Spleen (tissue), 11 donors: ENCODE data around the gene FUT9. TPM values are rescaled to one million over a fixed set of nuclear protein-coding genes. Genes with fewer than 3 reads are reported as not detected.
A peak's percentile ranks its signal among the peaks of the same experiment; 100 is the strongest.

Source experiments
- DNase-seq: peaks from one replicate; pipeline ENCODE4 v3.0.0-alpha.2; 2020
- H3K27ac ChIP-seq, 8 donors: fragments of 200-600 bp; sonication (generic) in 7 of 8; 1 replicate in 4 of 8; 2 replicates in 4 of 8; pipeline versions ENCODE4 v1.5.0 to v1.8.0; 2016 to 2021; ENCODE audit warnings: inconsistent platforms in 4 of 8, mild to moderate bottlenecking in 4 of 8, moderate library complexity in 1 of 8
- H3K27me3 ChIP-seq, 7 donors: fragments of 200-600 bp; sonication (generic) in 6 of 7; replicated peaks in 1 of 7; 1 replicate in 4 of 7; 2 replicates in 3 of 7; pipeline versions ENCODE4 v1.5.0 to v1.8.0; 2016 to 2021; ENCODE audit warnings: inconsistent platforms in 3 of 7, mild to moderate bottlenecking in 1 of 7
- H3K36me3 ChIP-seq, 6 donors: fragments of 200-600 bp; sonication (generic) in 5 of 6; 1 replicate in 4 of 6; 2 replicates in 2 of 6; pipeline versions ENCODE4 v1.5.0 to v1.8.0; 2016 to 2021; ENCODE audit warnings: inconsistent platforms in 2 of 6
- H3K4me1 ChIP-seq, 6 donors: fragments of 200-600 bp; sonication (generic) in 5 of 6; 1 replicate in 3 of 6; 2 replicates in 3 of 6; pipeline versions ENCODE4 v1.5.0 to v1.8.0; 2016 to 2021; ENCODE audit warnings: inconsistent platforms in 3 of 6
- H3K4me3 ChIP-seq, 8 donors: fragments of 200-600 bp; sonication (generic) in 7 of 8; 1 replicate in 4 of 8; 2 replicates in 4 of 8; pipeline versions ENCODE4 v1.5.0 to v1.8.0; 2016 to 2021; ENCODE audit warnings: inconsistent platforms in 4 of 8, mild to moderate bottlenecking in 4 of 8, moderate library complexity in 2 of 8
- H3K9me3 ChIP-seq, 8 donors: fragments of 200-600 bp; sonication (generic) in 7 of 8; 1 replicate in 4 of 8; 2 replicates in 4 of 8; pipeline versions ENCODE4 v1.5.0 to v1.8.0; 2016 to 2021; ENCODE audit warnings: inconsistent platforms in 4 of 8
- POLR2A ChIP-seq, 3 donors: fragments of 450-650 bp; IDR thresholded peaks; one replicate each; pipeline ENCODE4 v1.5.1; 2017; ENCODE audit warnings: antibody characterized with exemption in 3 of 3, mild to moderate bottlenecking in 1 of 3
- POLR2AphosphoS5 ChIP-seq, 3 donors: sonication (generic); formaldehyde crosslinking; IDR thresholded peaks; one replicate each; pipeline ENCODE4 v1.5.1; 2017; ENCODE audit warnings: antibody characterized with exemption in 3 of 3
- WGBS, 5 donors: extraction: QIAGEN DNeasy Blood & Tissue Kit in 3 of 5; methylation state at CpG; one replicate each; pipeline versions ENCODE4 v1.1.5 to v1.1.7; 2013 to 2018; 5-methylcytosine and 5-hydroxymethylcytosine counted together
- intact Hi-C: fragments of 100-400 bp; cut with DNase I; formaldehyde crosslinking; loops from one replicate; pipeline ENCODE4 v1.15.0; 2023; ENCODE audit warnings: low total_unique reads
- polyA plus RNA-seq, 3 donors: library from polyadenylated mRNA; stranded (reverse); fragments of 200-250 nt; gene quantifications; one replicate each; pipeline ENCODE4 v1.2.1, GENCODE V29; 2013
- total RNA-seq, 7 donors: library from RNA; depleted of rRNA in 3 of 7; stranded (reverse); fragments of >200 nt in 3 of 7; fragmentation: NEBNext Ultra II Directional in 4 of 7; extraction: Animal tissue kit (Norgen Biotek cat#: 25700) in 4 of 7; gene quantifications; one replicate each; pipeline versions ENCODE4 v1.1.0 to v1.2.1, GENCODE V29; 2016 to 2021
- TF ChIP-seq, protein P1 (sequence below), 11 experiments: fragments of 200-600 bp in 7 of 11; fragments of 450-650 bp in 4 of 11; sonication (generic) in 4 of 11; IDR thresholded peaks in 8 of 11; conservative IDR thresholded peaks in 3 of 11; 1 replicate in 7 of 11; 2 replicates in 4 of 11; pipeline versions ENCODE4 v1.4.0 to v1.8.0; 2016 to 2021; ENCODE audit warnings: antibody characterized with exemption in 11 of 11, inconsistent platforms in 4 of 11, mild to moderate bottlenecking in 1 of 11
- donor health status: healthy with polysubstance abuse.
- donor health status: DM: no; HTN: no; CAD: no; lungs with moderate emphysema.
- donor health status: DM: no; HTN: no; CAD: no.
- donor health status: Bipolar disorder and iron deficiency.
- donor health status: healthy.
- donor health status: DM: no; HTN: no; CAD: no.
- donor health status: DM: yes; HTN: yes; CAD: no.

Gene FUT9
- total and polyA plus RNA-seq, 10 donors: under 0.01 TPM; not detected in 9

- no peak for TF ChIP-seq POLR2A (IDR thresholded peaks at IDR 0.05)
- TF ChIP-seq, protein P1, sequence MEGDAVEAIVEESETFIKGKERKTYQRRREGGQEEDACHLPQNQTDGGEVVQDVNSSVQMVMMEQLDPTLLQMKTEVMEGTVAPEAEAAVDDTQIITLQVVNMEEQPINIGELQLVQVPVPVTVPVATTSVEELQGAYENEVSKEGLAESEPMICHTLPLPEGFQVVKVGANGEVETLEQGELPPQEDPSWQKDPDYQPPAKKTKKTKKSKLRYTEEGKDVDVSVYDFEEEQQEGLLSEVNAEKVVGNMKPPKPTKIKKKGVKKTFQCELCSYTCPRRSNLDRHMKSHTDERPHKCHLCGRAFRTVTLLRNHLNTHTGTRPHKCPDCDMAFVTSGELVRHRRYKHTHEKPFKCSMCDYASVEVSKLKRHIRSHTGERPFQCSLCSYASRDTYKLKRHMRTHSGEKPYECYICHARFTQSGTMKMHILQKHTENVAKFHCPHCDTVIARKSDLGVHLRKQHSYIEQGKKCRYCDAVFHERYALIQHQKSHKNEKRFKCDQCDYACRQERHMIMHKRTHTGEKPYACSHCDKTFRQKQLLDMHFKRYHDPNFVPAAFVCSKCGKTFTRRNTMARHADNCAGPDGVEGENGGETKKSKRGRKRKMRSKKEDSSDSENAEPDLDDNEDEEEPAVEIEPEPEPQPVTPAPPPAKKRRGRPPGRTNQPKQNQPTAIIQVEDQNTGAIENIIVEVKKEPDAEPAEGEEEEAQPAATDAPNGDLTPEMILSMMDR (IDR thresholded peaks at IDR 0.05 in 8 of 11, conservative IDR thresholded peaks at IDR 0.05 in 3 of 11): no peak
- WGBS, 5 donors: 83 to 95% (median 90%) methylated on average over 3 to 5 of the region's 5 CpGs
- Histone ChIP-seq H3K4me3 (no peak overlapping the region), H3K27me3 (no peaks in the 10 kb centered on the region), H3K27ac (no peak overlapping the region), H3K4me1 (no peaks in the 10 kb centered on the region), H3K36me3 (no peaks in the 10 kb centered on the region), H3K9me3 (peaks cover 3 to 44% (median 30%) of the 10 kb centered on the region in 8 donors)
- DNase-seq: peak; percentile 63
- intact Hi-C loops: no loop called here
These were observed 23.9 kb upstream of the FUT9 start for GRCh38 chr6:95991906-95992305.

DNA sequence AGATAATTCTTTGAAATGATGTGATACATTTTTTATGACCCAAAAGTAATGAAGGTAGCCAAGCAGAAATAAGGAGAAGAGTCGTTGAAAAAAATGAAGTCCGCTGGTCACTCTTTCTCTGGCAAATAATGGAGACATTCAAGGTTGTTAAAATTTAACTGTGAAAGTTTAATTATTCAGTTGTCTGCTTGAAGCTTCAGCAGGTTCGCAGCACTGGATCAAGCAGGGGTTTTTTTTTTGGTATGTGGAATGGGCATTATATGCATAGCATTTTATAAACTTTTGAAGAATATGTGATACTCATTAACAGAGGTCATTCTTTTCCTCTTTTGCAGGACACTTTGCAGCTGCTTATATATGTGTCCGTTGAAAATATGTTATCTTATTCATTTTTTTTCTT is 21.6 kb upstream of the FUT9 start:
- DNase-seq: no peak
- 72 to 80% (median 74%) methylated on average over 4 of the region's 4 CpGs for WGBS, 5 donors
- intact Hi-C loops: no loop called here
- H3K36me3 ChIP-seq: no peaks in the 10 kb centered on the region
- TF ChIP-seq POLR2A (IDR thresholded peaks at IDR 0.05) (no peak), POLR2AphosphoS5 (IDR thresholded peaks at IDR 0.05) (no peak)
- TF ChIP-seq, protein P1 (IDR thresholded peaks at IDR 0.05 in 8 of 11, conservative IDR thresholded peaks at IDR 0.05 in 3 of 11): no peak
- H3K4me1 ChIP-seq: no peaks in the 10 kb centered on the region
- peaks cover 3 to 42% (median 25%) of the 10 kb centered on the region in 8 donors for H3K9me3 ChIP-seq
- no peaks in the 10 kb centered on the region for H3K27me3 ChIP-seq
- no peak overlapping the region for H3K27ac ChIP-seq
- no peak overlapping the region for H3K4me3 ChIP-seq

DNA sequence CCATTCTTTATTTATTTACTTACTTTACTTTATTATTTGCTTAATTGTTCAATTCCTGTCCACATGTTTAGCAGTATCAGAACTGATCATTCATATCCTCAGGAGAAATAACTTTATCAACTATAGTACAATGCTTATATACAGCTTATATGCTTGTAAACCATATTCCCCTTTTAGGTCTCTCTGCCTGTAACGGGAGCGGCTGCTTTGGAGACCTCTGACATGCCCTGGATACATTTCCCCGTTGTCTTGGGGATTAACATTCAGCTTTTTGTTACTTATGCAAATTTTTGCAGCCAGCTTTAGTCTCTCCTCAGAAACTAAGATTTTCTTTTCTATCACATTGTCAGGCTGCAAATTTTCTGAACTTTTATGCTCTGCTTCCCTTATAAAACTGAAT is 17.6 kb upstream of the FUT9 start:
- H3K4me3 ChIP-seq: no peak overlapping the region
- TF ChIP-seq POLR2A (IDR thresholded peaks at IDR 0.05): no peak
- TF ChIP-seq POLR2AphosphoS5 (IDR thresholded peaks at IDR 0.05): no peak
- TF ChIP-seq, protein P1 (IDR thresholded peaks at IDR 0.05 in 8 of 11, conservative IDR thresholded peaks at IDR 0.05 in 3 of 11): no peak
- WGBS, 5 donors: 59 to 69% (median 63%) methylated on average over 3 of the region's 3 CpGs
- no peaks in the 10 kb centered on the region for H3K4me1 ChIP-seq
- H3K9me3 ChIP-seq: peaks cover 0 to 19% (median 3%) of the 10 kb centered on the region in 8 donors
- intact Hi-C loops: no loop called here
- no peaks in the 10 kb centered on the region for H3K27me3 ChIP-seq
- no peaks in the 10 kb centered on the region for H3K36me3 ChIP-seq
- DNase-seq: no peak
- H3K27ac ChIP-seq: no peak overlapping the region

DNA sequence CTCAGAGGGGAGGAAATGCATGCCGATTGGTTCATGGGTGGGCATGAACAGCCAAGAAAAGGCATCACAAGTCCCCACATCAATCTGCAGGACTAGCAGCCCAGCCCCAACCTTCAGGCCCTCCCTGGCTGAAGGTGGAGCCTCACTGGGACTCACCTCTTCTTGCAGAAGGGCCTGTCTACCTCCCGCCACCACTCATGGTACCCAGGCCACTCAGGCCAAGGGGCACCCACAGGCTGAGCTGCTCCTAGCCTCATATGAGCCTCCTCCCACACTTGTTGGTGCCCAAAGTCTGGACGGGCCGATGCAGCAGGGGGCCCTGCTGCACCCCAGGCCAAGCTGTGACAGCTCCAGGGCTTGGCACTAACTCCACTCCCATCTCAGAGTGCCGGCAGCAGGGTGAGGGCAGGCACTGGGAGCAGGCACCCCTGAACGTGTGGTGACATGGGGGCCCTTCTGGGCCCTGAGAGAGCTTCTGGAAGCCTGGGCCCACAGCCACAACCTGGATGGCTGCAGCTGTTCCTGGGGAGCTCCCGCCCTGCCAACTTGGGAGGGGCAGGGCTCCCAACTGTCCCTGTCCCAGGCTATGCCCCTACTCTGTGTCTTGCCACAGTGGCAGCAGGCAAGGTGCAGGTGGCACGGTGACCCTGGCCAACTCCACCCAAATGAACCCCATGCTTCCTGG is 13.7 kb upstream of the FUT9 start:
- Histone ChIP-seq H3K9me3 (peaks cover 0 to 19% (median 1%) of the 10 kb centered on the region in 8 donors), H3K36me3 (no peaks in the 10 kb centered on the region), H3K27ac (no peak overlapping the region), H3K27me3 (no peaks in the 10 kb centered on the region), H3K4me3 (no peak overlapping the region), H3K4me1 (no peaks in the 10 kb centered on the region)
- intact Hi-C loops: no loop called here
- no peak for TF ChIP-seq POLR2A (IDR thresholded peaks at IDR 0.05)
- no peak for TF ChIP-seq POLR2AphosphoS5 (IDR thresholded peaks at IDR 0.05)
- TF ChIP-seq, protein P1 (IDR thresholded peaks at IDR 0.05 in 8 of 11, conservative IDR thresholded peaks at IDR 0.05 in 3 of 11): no peak
- peak; percentile 64 for DNase-seq
- 62 to 93% (median 81%) methylated on average over 2 to 8 of the region's 8 CpGs for WGBS, 5 donors
